Activated CD8-positive, alpha-beta memory T cell treated with anti-CD3 and anti-CD28 coated beads for 36 hours (primary cell): ENCODE measurements around the gene KRTAP5-2. TPM values are rescaled to one million over a fixed set of nuclear protein-coding genes. Genes with fewer than 3 reads are reported as not detected.

Source experiments
- CTCF ChIA-PET: fragments of 350-600 bp; sonication (Branson Sonifier 250); formaldehyde crosslinking; loops from one replicate; lab custom pipeline; 2021; ENCODE audit warnings: antibody characterized with exemption; lab: Charles Lee
- POLR2A ChIA-PET: fragments of 350-600 bp; sonication (Branson Sonifier 250); formaldehyde crosslinking; loops from one replicate; lab custom pipeline; 2021; ENCODE audit warnings: antibody characterized with exemption; lab: Charles Lee
- total RNA-seq, 2 experiments: library from RNA; stranded (reverse); gene quantifications; one replicate each; pipeline ENCODE4 v1.2.3, GENCODE V29; 2021

The KRTAP5-2 gene
- total RNA-seq, 2 experiments from 2014 or later, result not detected

DNA sequence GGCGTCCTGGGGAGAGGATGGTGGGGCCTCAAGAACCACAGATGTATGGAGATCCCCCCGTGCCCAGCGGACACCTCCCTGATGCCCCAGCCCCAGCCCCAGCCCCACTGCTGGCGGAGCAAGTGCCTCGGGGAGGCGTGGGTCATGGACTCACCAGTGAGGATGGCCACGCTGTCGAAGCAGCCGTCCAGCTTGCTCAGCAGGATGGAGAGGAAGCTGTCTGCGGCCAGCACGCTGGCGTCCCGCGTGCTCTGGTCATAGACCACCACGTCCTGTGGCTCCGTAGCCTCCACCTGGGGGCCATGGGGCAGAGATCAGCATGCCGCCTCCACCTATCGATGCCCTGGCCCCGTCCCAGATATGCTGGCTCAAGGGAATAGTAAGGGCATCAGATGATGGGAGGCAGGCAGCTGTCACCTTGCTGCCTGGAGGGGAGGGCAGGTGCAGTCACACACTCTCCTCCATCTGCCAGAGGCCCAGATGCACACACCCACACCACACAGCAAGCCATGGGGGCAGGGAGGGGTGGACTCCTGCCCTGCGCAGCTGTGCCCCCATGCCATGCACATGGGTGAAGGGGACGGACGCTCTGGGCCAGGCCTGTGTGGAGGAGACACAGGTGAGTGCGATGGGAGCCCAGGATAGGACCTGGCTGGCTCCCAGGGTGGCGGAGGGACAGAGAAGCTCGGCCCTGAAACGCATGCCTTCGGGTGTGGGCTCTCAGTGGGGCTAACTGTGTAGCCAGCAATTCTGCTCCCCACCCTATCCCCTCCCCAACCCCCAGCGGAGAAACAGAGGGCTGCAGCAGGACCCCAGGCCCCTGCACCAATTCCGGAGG, 34.2 kb downstream of the KRTAP5-2 start:
- POLR2A ChIA-PET, result no interaction called here
- CTCF ChIA-PET, result interaction anchor here (1.4 to 2.6 kb wide), 2 partner anchors 11 to 17 kb away, joined by 6 to 12 read pairs; no protein-coding TSS in a partner anchor

GRCh38 chr11:1563149-1563638, 34.9 kb downstream of the KRTAP5-2 start:
- ChIA-PET CTCF (no interaction called here), POLR2A (no interaction called here)

GRCh38 chr11:1562469-1563148, 35.5 kb downstream of the KRTAP5-2 start:
- POLR2A ChIA-PET, result no interaction called here
- CTCF ChIA-PET, result no interaction called here

- ChIA-PET POLR2A (no interaction called here), CTCF (no interaction called here)
These were observed 36.1 kb downstream of the KRTAP5-2 start for GRCh38 chr11:1561955-1562354.

DNA sequence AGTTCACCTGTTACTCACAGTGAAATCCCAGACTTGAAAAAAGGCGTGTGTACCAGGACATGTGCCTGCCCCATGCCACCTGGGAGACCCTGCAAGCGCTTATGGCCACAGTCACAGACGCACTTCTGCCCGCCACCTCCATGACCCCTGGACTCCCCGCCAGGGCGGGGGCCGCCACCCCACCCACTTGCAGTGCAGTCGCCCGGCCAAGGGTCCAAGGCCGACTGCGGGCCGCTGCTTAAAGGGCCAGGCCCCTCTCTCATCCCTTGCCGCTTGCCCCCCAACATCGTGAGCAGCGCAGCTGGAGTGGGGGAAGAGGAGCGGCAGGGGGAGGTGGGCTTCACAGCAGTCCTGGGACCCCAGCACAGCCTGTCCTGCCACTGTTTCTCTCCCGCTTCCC, 36.8 kb downstream of the KRTAP5-2 start:
- POLR2A ChIA-PET, result no interaction called here

GRCh38 chr11:1560649-1561251, 37.3 kb downstream of the KRTAP5-2 start:
- CTCF ChIA-PET, result no interaction called here
- POLR2A ChIA-PET, result no interaction called here

More for the DNA sequence above, 36.8 kb downstream of the KRTAP5-2 start:
- CTCF ChIA-PET, result no interaction called here

GRCh38 chr11:1560002-1560648, 38.0 kb downstream of the KRTAP5-2 start:
- ChIA-PET POLR2A (no interaction called here), CTCF (no interaction called here)

- CTCF ChIA-PET, result interaction anchor here (1.2 kb wide), 1 partner anchor 13 kb away, joined by 3 read pairs; no protein-coding TSS in a partner anchor
- POLR2A ChIA-PET, result no interaction called here
These were observed 38.8 kb downstream of the KRTAP5-2 start for GRCh38 chr11:1559111-1559951.

DNA sequence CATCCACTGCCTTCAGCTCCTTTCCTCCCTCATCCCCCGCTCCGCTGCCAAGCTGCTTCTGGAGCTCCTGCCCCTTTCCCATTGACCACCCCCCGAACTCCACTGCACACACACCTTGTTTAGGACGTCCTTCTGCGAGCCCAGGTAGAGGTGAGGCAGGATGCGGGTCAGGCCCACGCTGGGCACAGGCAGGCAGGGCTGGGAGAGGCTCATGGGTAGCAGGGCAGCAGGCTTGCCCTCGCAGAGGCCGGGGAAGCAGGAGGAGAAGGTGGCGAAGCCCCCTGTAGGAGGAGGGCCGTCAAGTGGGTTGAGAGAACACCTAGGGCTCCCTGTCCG, 39.4 kb downstream of the KRTAP5-2 start:
- ChIA-PET CTCF (interaction anchor here (1.2 kb wide), 1 partner anchor 12 kb away, joined by 3 read pairs; no protein-coding TSS in a partner anchor), POLR2A (no interaction called here)

- ChIA-PET POLR2A (no interaction called here), CTCF (interaction anchor here (1.1 to 1.2 kb wide), 2 partner anchors 11 to 12 kb away, joined by 3 to 5 read pairs; no protein-coding TSS in a partner anchor)
These were observed 40.0 kb downstream of the KRTAP5-2 start for GRCh38 chr11:1557904-1558774.

DNA sequence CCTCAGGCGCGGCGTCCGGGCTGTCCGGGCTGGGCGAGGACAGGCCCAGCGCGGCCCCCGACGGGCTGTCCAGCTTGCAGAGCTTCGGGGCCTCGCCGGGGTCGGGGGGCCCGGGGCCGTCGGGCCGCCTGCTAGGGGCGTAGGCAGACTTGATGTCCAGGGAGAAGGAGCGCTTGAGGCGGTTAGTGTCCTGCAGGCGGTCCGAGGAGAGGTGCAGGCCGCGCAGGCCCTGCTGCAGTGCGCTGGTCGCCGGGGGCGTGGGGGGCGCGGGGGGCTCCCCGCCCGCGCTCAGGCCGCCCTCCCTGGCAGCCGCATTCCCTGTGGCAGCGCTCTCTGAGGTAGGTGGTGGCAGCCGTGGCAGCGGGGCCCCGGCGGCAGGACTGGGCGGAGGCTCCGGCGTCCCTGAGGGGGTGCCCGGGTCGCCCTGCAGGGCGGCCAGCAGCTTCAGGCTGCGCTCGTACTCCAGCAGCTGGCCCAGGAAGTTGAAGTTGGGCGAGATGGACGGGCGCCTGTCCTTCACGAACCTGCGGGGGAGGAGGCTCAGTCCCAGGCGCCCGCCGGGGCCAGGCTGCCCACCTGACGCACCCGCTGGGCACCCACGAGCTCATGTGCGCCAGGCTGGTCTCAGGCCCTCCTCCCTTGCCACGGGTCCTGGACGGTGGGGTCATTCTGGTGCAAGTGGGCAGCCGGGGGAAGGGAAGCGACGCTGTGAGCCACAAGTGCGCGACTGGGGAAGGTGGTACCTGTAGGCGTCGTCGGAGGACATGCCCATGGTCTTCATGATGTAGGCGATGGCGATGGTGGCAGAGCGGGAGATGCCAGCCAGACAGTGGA, 40.8 kb downstream of the KRTAP5-2 start:
- POLR2A ChIA-PET, result no interaction called here
- CTCF ChIA-PET, result interaction anchor here (1.1 to 1.5 kb wide), 2 partner anchors 11 to 17 kb away, joined by 3 to 5 read pairs; no protein-coding TSS in a partner anchor

DNA sequence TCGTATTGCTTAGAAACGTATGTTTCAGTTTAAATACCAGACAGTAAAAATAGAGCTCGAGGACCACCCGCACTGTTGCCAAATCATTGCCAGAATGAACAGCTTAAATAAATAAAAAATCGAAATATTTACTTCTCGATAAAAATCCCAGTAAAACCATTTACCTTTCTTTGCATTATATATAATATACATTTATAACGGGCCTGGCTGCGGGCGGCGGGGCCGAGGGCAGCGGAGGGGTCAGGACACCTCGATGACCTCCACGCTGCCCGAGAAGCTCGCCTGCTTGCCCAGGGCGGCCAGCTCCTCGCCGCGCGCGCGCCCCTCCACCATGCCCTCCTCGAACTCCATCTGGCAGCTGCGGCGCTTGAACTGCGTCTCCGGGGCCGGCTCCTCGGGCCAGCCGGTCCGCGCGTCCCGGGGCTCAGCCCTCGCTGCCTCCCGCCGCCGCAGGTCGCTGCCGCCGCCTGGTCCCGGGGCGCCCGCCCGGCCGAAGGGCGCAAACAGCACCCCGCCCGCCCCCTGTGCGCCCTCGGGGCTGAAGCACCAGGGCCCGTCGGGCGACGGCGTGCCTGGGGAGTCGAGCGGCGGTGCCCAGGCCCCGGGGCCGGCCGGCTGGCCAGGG, 41.7 kb downstream of the KRTAP5-2 start:
- ChIA-PET POLR2A (no interaction called here), CTCF (interaction anchor here (1.5 kb wide), 1 partner anchor 18 kb away, joined by 3 read pairs; no protein-coding TSS in a partner anchor)

DNA sequence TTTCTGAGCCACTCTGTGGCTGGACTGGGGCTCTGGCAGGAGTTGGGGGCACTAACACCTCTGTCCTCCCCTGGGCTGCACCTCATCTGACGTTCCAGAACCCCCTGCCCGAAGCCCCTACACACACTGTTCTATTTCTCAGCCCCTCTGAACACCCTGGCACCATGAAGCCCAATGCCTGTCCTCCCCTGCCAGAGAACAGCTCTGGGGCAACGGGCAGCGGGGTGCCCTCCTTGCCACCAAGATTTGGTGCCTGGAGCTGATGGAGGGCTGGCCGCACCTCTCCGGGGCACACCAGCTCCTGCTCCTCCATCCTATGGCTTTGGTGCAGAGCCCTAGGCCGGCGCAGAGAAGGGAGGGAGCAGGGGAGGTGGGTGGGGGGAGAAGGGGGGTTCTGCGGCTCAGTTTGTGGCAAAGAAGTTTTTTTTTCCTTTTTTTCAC, 42.4 kb downstream of the KRTAP5-2 start:
- CTCF ChIA-PET, result no interaction called here
- POLR2A ChIA-PET, result no interaction called here

GRCh38 chr11:1554981-1555712, 42.9 kb downstream of the KRTAP5-2 start:
- CTCF ChIA-PET, result no interaction called here

GRCh38 chr11:1553808-1554594, 44.1 kb downstream of the KRTAP5-2 start:
- CTCF ChIA-PET, result interaction anchor here (0.8 kb wide), 1 partner anchor 19 kb away, joined by 3 read pairs; no protein-coding TSS in a partner anchor

More at GRCh38 chr11:1554981-1555712, 42.9 kb downstream of the KRTAP5-2 start:
- POLR2A ChIA-PET, result no interaction called here

More at GRCh38 chr11:1553808-1554594, 44.1 kb downstream of the KRTAP5-2 start:
- POLR2A ChIA-PET, result no interaction called here
